ENCODE data around the gene ZBTB46. TPM values are rescaled to one million over a fixed set of nuclear protein-coding genes. Genes with fewer than 3 reads are reported as not detected.
A peak's percentile ranks its signal among the peaks of the same experiment; 100 is the strongest.

ZBTB46 gene
- total RNA-seq, 2 donors from 2014 or later, result 9.3 to 9.9 TPM

GRCh38 chr20:63708301-63709148 is 122.5 kb downstream of the ZBTB46 start:
- Histone ChIP-seq H3K9me3 (no peaks in the 10 kb centered on the region), H3K4me3 (peak overlapping the region; percentile 94), H3K27ac (peak overlapping the region; percentile 72 to 73), H3K4me1 (ENCODE audit: control insufficient read depth in 1 of 2, low read depth in 2 of 2) (peaks cover 22 to 27% of the 10 kb centered on the region in 2 donors), H3K36me3 (peaks cover 34% of the 10 kb centered on the region), H3K27me3 (replicated peaks; ENCODE audit: insufficient read depth) (no peaks in the 10 kb centered on the region)
- ATAC-seq (ENCODE audit: insufficient number of reproducible peaks, low FRiP score, low read depth) (no peak), DNase-seq (ENCODE audit: low spot score) (no peak)
- no peak for TF ChIP-seq CTCF (IDR thresholded peaks at IDR 0.05)

GRCh38 chr20:63707558-63708300 is 123.3 kb downstream of the ZBTB46 start, which contains the start of the genes ARFRP1 and ZGPAT:
TSS of gene ARFRP1 (minus strand) at chr20:63707976. CDS start at chr20:63707091, 885 bp downstream.
TSS of gene ZGPAT (plus strand) at chr20:63708039. CDS start at chr20:63708581, 542 bp downstream.
- H3K4me1 ChIP-seq (ENCODE audit: control insufficient read depth in 1 of 2, low read depth in 2 of 2), result peaks cover 22 to 27% of the 10 kb centered on the region in 2 donors
- H3K36me3 ChIP-seq, result peaks cover 34% of the 10 kb centered on the region
- ATAC-seq (ENCODE audit: insufficient number of reproducible peaks, low FRiP score, low read depth) (peak; percentile 71), DNase-seq (ENCODE audit: low spot score) (no peak)
- no peak for TF ChIP-seq CTCF (IDR thresholded peaks at IDR 0.05)
- peak within 1 kb of the TSS; percentile 94 for H3K4me3 ChIP-seq
- H3K9me3 ChIP-seq, result no peaks in the 10 kb centered on the region
- H3K27me3 ChIP-seq (replicated peaks; ENCODE audit: insufficient read depth), result no peaks in the 10 kb centered on the region
- peak within 1 kb of the TSS; percentile 72 to 73 for H3K27ac ChIP-seq

- H3K9me3 ChIP-seq, result no peaks in the 10 kb centered on the region
- peaks cover 22 to 27% of the 10 kb centered on the region in 2 donors for H3K4me1 ChIP-seq (ENCODE audit: control insufficient read depth in 1 of 2, low read depth in 2 of 2)
- H3K27me3 ChIP-seq (replicated peaks; ENCODE audit: insufficient read depth), result no peaks in the 10 kb centered on the region
- peak overlapping the region; percentile 94 for H3K4me3 ChIP-seq
- no peak for TF ChIP-seq CTCF (IDR thresholded peaks at IDR 0.05)
- H3K27ac ChIP-seq, result peak overlapping the region; percentile 72 to 73
- H3K36me3 ChIP-seq, result peaks cover 28% of the 10 kb centered on the region
- ATAC-seq (ENCODE audit: insufficient number of reproducible peaks, low FRiP score, low read depth), result no peak
- DNase-seq (ENCODE audit: low spot score), result no peak
Observed at GRCh38 chr20:63706852-63707557, 124.1 kb downstream of the ZBTB46 start.

- H3K9me3 ChIP-seq, result no peaks in the 10 kb centered on the region
- H3K4me1 ChIP-seq (ENCODE audit: control insufficient read depth in 1 of 2, low read depth in 2 of 2), result peaks cover 22 to 27% of the 10 kb centered on the region in 2 donors
- peak overlapping the region; percentile 72 to 73 for H3K27ac ChIP-seq
- peak overlapping the region; percentile 94 for H3K4me3 ChIP-seq
- no peak for ATAC-seq (ENCODE audit: insufficient number of reproducible peaks, low FRiP score, low read depth)
- H3K27me3 ChIP-seq (replicated peaks; ENCODE audit: insufficient read depth), result no peaks in the 10 kb centered on the region
- H3K36me3 ChIP-seq, result peaks cover 24% of the 10 kb centered on the region
- no peak for TF ChIP-seq CTCF (IDR thresholded peaks at IDR 0.05)
- DNase-seq (ENCODE audit: low spot score), result no peak
Observed at GRCh38 chr20:63706027-63706695, 124.9 kb downstream of the ZBTB46 start.
